DND-41 (cell line): ENCODE results near the gene CERS6.

Source experiments
- ATAC-seq: fragments of 200-7000 bp; cut with Tn5 transposase; 3 replicates; pipeline ENCODE4 v1.9.1; 2021; ENCODE audit warnings: low read depth; ENCODE audit not compliant: insufficient read depth
- DNase-seq: peaks from one replicate; pipeline ENCODE4 v3.0.0-alpha.2; 2020
- H2AFZ ChIP-seq: 2 replicates; pipeline ENCODE4 v1.6.0; 2012; ENCODE audit warnings: low read depth, low read length
- H3K27ac ChIP-seq: 2 replicates; pipeline ENCODE4 v1.5.1; 2012; ENCODE audit warnings: low read length, inconsistent platforms
- H3K27me3 ChIP-seq: fragments of 200-600 bp; sonication (generic); 2 replicates; pipeline ENCODE4 v1.6.0; 2012; ENCODE audit warnings: low read length, mild to moderate bottlenecking, inconsistent platforms; ENCODE audit not compliant: insufficient read depth, poor library complexity
- H3K36me3 ChIP-seq: 2 replicates; pipeline ENCODE4 v1.5.1; 2012; ENCODE audit warnings: low read length, inconsistent platforms; ENCODE audit not compliant: insufficient read depth
- H3K4me1 ChIP-seq: 2 replicates; pipeline ENCODE4 v1.5.1; 2012; ENCODE audit warnings: mild to moderate bottlenecking, low read length; ENCODE audit not compliant: insufficient read depth
- H3K4me2 ChIP-seq: 2 replicates; pipeline ENCODE4 v1.6.0; 2012; ENCODE audit warnings: mild to moderate bottlenecking, moderate library complexity, low read length, inconsistent platforms; ENCODE audit not compliant: insufficient read depth
- H3K4me3 ChIP-seq, 2 experiments: fragments of 200-600 bp in 1 of 2; shearing (Covaris generic) in 1 of 2; 2 replicates each; pipeline ENCODE4 v1.5.1; 2012 to 2016; ENCODE audit warnings: inconsistent platforms in 2 of 2, low read length in 2 of 2, mild to moderate bottlenecking in 2 of 2, low read depth in 1 of 2, moderate library complexity in 1 of 2
- H3K79me2 ChIP-seq: 2 replicates; pipeline ENCODE4 v1.6.0; 2012; ENCODE audit warnings: low read length, inconsistent platforms; ENCODE audit not compliant: insufficient read depth
- H3K9ac ChIP-seq: 2 replicates; pipeline ENCODE4 v1.6.0; 2012; ENCODE audit warnings: low read depth, mild to moderate bottlenecking, inconsistent platforms, low read length, moderate library complexity
- H3K9me3 ChIP-seq: 2 replicates; pipeline ENCODE4 v1.5.1; 2012; ENCODE audit warnings: low read length, moderate library complexity, mild to moderate bottlenecking, inconsistent platforms; ENCODE audit not compliant: insufficient read depth, severe bottlenecking
- H4K20me1 ChIP-seq: 2 replicates; pipeline ENCODE4 v1.6.0; 2012; ENCODE audit warnings: low read length; ENCODE audit not compliant: insufficient read depth
- CTCF ChIP-seq: IDR thresholded peaks from 2 replicates; pipeline ENCODE4 v1.5.1; 2012; ENCODE audit warnings: borderline replicate concordance, low read length, moderate library complexity, mild to moderate bottlenecking; ENCODE audit not compliant: poor library complexity, severe bottlenecking; ENCODE audit errors: extremely low read depth
- EZH2 ChIP-seq: IDR thresholded peaks from 3 replicates; pipeline ENCODE4 v1.6.1; 2012; ENCODE audit warnings: borderline replicate concordance, low read depth, mild to moderate bottlenecking, moderate library complexity, low read length, inconsistent platforms; ENCODE audit not compliant: severe bottlenecking

Gene CERS6

GRCh38 chr2:168775837-168776236 is 319.8 kb downstream of the CERS6 start:
- no peaks in the 10 kb centered on the region for H4K20me1 ChIP-seq
- no peak overlapping the region for H3K27ac ChIP-seq
- DNase-seq (no peak), ATAC-seq (no peak)
- H2AFZ ChIP-seq: no peak overlapping the region
- no peak for TF ChIP-seq EZH2
- no peak for TF ChIP-seq CTCF
- H3K4me2 ChIP-seq: no peak overlapping the region
- no peaks in the 10 kb centered on the region for H3K27me3 ChIP-seq
- no peak overlapping the region for H3K9ac ChIP-seq
- H3K4me1 ChIP-seq: no peaks in the 10 kb centered on the region
- H3K36me3 ChIP-seq: no peaks in the 10 kb centered on the region
- H3K79me2 ChIP-seq: no peaks in the 10 kb centered on the region
- H3K4me3 ChIP-seq: no peak overlapping the region
- no peaks in the 10 kb centered on the region for H3K9me3 ChIP-seq

GRCh38 chr2:168780669-168781071 is 324.6 kb downstream of the CERS6 start:
- H3K36me3 ChIP-seq: no peaks in the 10 kb centered on the region
- no peak overlapping the region for H2AFZ ChIP-seq
- ATAC-seq (no peak), DNase-seq (no peak)
- H3K4me2 ChIP-seq: no peak overlapping the region
- H4K20me1 ChIP-seq: no peaks in the 10 kb centered on the region
- H3K4me3 ChIP-seq: no peak overlapping the region
- H3K9ac ChIP-seq: no peak overlapping the region
- no peaks in the 10 kb centered on the region for H3K4me1 ChIP-seq
- no peak for TF ChIP-seq EZH2
- TF ChIP-seq CTCF: no peak
- no peaks in the 10 kb centered on the region for H3K9me3 ChIP-seq
- H3K27me3 ChIP-seq: no peaks in the 10 kb centered on the region
- no peak overlapping the region for H3K27ac ChIP-seq
- no peaks in the 10 kb centered on the region for H3K79me2 ChIP-seq

GRCh38 chr2:168781191-168781817 is 325.2 kb downstream of the CERS6 start:
- Histone ChIP-seq H3K36me3 (no peaks in the 10 kb centered on the region), H3K4me2 (no peak overlapping the region), H3K4me3 (no peak overlapping the region), H4K20me1 (no peaks in the 10 kb centered on the region), H2AFZ (no peak overlapping the region), H3K9ac (no peak overlapping the region), H3K9me3 (no peaks in the 10 kb centered on the region), H3K4me1 (no peaks in the 10 kb centered on the region), H3K27ac (no peak overlapping the region), H3K27me3 (no peaks in the 10 kb centered on the region), H3K79me2 (no peaks in the 10 kb centered on the region)
- ATAC-seq (no peak), DNase-seq (no peak)
- TF ChIP-seq CTCF: no peak
- no peak for TF ChIP-seq EZH2
